Mucosa of stomach (tissue), 1 donor: ENCODE results near the gene FAM20A.
"Not testable (repeated sequence)": the region's sequence is repeated elsewhere in the genome, so short reads cannot be mapped to it uniquely, and the experiment has no call there.

Experiments
- H3K27me3 ChIP-seq: one replicate; pipeline ENCODE4 v1.7.0; 2013; ENCODE audit warnings: mild to moderate bottlenecking, low read length; ENCODE audit not compliant: control insufficient read depth, insufficient read depth
- H3K36me3 ChIP-seq: one replicate; pipeline ENCODE4 v1.7.0; 2013; ENCODE audit warnings: low read length; ENCODE audit not compliant: control insufficient read depth, insufficient read depth
- H3K4me1 ChIP-seq: one replicate; pipeline ENCODE4 v1.7.0; 2013; ENCODE audit warnings: mild to moderate bottlenecking, low read length; ENCODE audit not compliant: control insufficient read depth, insufficient read depth
- H3K4me3 ChIP-seq: one replicate; pipeline ENCODE4 v1.7.0; 2013; ENCODE audit warnings: low read length
- H3K9ac ChIP-seq: one replicate; pipeline ENCODE4 v1.7.0; 2013; ENCODE audit warnings: mild to moderate bottlenecking, low read length, moderate library complexity
- H3K9me3 ChIP-seq: one replicate; pipeline ENCODE4 v1.7.0; 2013; ENCODE audit warnings: mild to moderate bottlenecking, low read length, moderate library complexity; ENCODE audit not compliant: control insufficient read depth
- donor health status: Pancreatic carcinoma.

FAM20A gene

DNA sequence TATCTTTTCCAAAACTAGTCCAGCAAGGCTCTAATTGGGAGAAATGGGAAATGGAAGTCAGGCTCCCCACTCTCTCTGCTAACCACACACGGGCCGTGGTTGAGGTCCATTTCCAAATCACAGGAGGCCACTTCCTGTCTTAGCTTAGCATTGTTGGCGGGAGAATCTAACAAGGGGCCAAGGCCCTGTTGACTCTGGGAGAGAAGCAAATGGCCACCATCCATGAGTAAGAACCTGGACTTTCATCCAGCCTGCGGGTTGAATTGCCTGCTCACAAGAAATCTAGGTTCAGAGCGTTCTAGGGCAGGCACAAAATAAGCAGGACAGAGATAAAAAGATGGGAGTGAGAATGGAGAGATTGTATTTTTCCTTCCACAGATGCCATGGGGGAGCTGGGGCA, 5.7 kb downstream of the FAM20A start:
- Histone ChIP-seq H3K27me3 (peaks cover 11% of the 10 kb centered on the region), H3K9me3 (no peaks in the 10 kb centered on the region), H3K36me3 (no peaks in the 10 kb centered on the region), H3K9ac (no peak overlapping the region), H3K4me3 (no peak overlapping the region), H3K4me1 (peaks cover 3% of the 10 kb centered on the region)

- H3K4me1 ChIP-seq, result peaks cover 3% of the 10 kb centered on the region
Measured at GRCh38 chr17:68594552-68594951, 6.6 kb downstream of the FAM20A start.

GRCh38 chr17:68592682-68593641, 8.2 kb downstream of the FAM20A start:
- no peak overlapping the region for H3K9ac ChIP-seq
- H3K9me3 ChIP-seq, result no peaks in the 10 kb centered on the region
- H3K4me1 ChIP-seq, result no peaks in the 10 kb centered on the region
- H3K36me3 ChIP-seq, result no peaks in the 10 kb centered on the region
- H3K4me3 ChIP-seq, result no peak overlapping the region
- no peaks in the 10 kb centered on the region for H3K27me3 ChIP-seq

More at GRCh38 chr17:68594552-68594951, 6.6 kb downstream of the FAM20A start:
- Histone ChIP-seq H3K9me3 (no peaks in the 10 kb centered on the region), H3K4me3 (no peak overlapping the region), H3K9ac (no peak overlapping the region), H3K36me3 (no peaks in the 10 kb centered on the region), H3K27me3 (peaks cover 2% of the 10 kb centered on the region)

DNA sequence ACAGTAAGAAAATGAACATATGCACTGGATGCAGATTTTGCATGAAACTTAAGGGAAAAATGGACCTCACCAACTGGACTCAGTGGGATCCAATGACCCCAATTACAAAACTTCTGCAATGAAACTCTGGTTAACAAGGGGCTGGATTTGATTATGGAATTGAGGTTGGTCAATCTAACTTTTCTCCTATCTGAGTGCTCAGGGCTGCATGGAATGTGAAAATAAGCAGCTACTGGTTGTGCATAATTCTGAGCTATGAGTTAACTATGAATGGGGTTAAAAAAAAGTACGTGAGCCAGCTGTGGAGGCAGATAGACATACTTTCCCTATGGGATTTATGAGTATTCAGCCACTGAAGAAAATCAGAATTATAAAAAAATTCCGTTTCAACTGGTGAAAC, 9.2 kb downstream of the FAM20A start:
- Histone ChIP-seq H3K27me3 (no peaks in the 10 kb centered on the region), H3K9me3 (no peaks in the 10 kb centered on the region), H3K36me3 (no peaks in the 10 kb centered on the region), H3K9ac (no peak overlapping the region), H3K4me1 (no peaks in the 10 kb centered on the region), H3K4me3 (no peak overlapping the region)

- H3K4me1 ChIP-seq, result no peaks in the 10 kb centered on the region
- H3K4me3 ChIP-seq, result no peak overlapping the region
- H3K9me3 ChIP-seq, result no peaks in the 10 kb centered on the region
- H3K27me3 ChIP-seq, result no peaks in the 10 kb centered on the region
- H3K36me3 ChIP-seq, result no peaks in the 10 kb centered on the region
- no peak overlapping the region for H3K9ac ChIP-seq
Measured at GRCh38 chr17:68591583-68591982, 9.6 kb downstream of the FAM20A start.

- Histone ChIP-seq H3K9me3 (no peaks in the 10 kb centered on the region), H3K4me1 (no peaks in the 10 kb centered on the region), H3K9ac (no peak overlapping the region), H3K27me3 (no peaks in the 10 kb centered on the region), H3K4me3 (no peak overlapping the region), H3K36me3 (no peaks in the 10 kb centered on the region)
Measured at GRCh38 chr17:68589086-68589485, 12.1 kb downstream of the FAM20A start.

DNA sequence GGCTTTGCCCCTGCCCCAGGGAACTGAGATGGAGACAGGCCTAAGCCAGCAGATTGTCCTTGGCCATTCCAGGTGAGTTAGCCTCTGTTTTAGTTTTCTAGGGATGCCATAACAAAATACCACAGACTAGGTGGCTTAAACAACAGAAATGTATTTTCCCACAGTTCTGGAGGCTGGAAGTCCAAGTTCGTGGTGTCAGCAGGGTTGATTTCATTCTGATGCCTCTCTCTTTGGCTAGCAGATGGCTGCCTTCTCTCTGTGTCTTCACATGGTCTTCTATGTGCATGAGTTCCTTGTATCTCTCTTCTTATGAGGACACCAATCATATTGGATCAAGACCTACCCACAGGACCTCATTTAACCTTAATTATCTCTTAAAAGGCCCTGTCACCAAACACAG, 12.8 kb downstream of the FAM20A start:
- Histone ChIP-seq H3K9me3 (no peaks in the 10 kb centered on the region), H3K9ac (no peak overlapping the region), H3K27me3 (no peaks in the 10 kb centered on the region), H3K4me1 (no peaks in the 10 kb centered on the region), H3K36me3 (no peaks in the 10 kb centered on the region), H3K4me3 (no peak overlapping the region)

DNA sequence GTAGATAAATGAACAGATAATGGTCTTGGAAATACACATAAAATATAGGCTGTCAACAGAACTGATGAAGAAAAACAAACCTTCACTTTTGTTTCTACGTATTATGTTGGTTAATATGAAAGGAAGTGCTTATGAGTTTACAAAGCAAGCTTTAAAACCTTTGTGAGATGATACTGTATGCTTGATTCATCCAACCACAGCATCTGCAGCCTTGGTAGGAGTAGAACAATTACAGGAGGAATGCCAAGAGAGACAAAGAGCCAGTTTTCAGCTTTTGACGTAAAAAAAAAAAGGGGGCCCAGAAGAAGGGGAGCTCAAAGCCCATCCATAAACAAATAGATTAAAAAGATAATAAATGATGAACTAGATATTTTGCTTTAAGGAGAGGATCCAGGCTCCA, 13.3 kb downstream of the FAM20A start:
- Histone ChIP-seq H3K9me3 (no peaks in the 10 kb centered on the region), H3K27me3 (no peaks in the 10 kb centered on the region), H3K36me3 (no peaks in the 10 kb centered on the region), H3K4me1 (no peaks in the 10 kb centered on the region), H3K9ac (no peak overlapping the region), H3K4me3 (no peak overlapping the region)

DNA sequence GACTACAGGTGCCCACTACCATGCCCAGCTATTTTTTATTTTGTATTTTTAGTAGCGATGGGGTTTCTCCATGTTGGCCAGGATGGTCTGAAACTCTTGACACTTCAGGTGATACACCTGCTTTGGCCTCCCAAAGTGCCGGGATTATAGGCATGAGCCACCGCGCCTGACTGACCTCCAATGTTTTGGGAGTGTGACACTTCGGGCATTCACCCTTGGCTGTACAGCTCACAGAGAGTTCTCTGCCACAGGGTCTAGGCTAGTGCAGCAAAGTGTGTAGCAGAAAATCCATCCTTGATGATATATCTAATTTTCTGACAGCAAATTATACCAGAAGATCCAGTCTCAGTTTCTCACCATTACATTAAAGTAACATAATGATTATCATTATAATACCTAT, 14.1 kb downstream of the FAM20A start:
- no peaks in the 10 kb centered on the region for H3K36me3 ChIP-seq
- H3K9ac ChIP-seq, result no peak overlapping the region
- H3K4me3 ChIP-seq, result no peak overlapping the region
- H3K4me1 ChIP-seq, result no peaks in the 10 kb centered on the region
- no peaks in the 10 kb centered on the region for H3K9me3 ChIP-seq
- H3K27me3 ChIP-seq, result no peaks in the 10 kb centered on the region

DNA sequence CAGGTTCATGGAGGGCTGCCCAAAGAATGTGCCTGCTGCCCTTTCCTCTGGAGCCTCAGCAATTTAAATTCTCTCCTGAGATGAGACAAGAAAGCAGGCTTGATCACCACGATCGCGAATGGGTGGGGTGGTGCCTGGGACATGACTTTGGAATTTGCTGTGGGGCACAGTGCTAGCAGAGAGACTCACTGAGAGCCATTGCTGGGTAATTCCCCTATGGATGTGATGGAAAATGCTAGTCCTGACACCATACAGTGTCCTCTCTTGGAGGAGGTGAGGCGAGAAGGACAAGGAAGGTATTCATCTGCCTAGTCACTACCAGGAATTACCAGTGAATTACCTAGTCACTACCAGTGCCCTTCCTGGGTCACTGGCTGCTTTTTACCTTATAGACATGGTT, 15.5 kb downstream of the FAM20A start:
- no peaks in the 10 kb centered on the region for H3K27me3 ChIP-seq
- no peak overlapping the region for H3K4me3 ChIP-seq
- no peaks in the 10 kb centered on the region for H3K4me1 ChIP-seq
- no peaks in the 10 kb centered on the region for H3K36me3 ChIP-seq
- no peak overlapping the region for H3K9ac ChIP-seq
- no peaks in the 10 kb centered on the region for H3K9me3 ChIP-seq

DNA sequence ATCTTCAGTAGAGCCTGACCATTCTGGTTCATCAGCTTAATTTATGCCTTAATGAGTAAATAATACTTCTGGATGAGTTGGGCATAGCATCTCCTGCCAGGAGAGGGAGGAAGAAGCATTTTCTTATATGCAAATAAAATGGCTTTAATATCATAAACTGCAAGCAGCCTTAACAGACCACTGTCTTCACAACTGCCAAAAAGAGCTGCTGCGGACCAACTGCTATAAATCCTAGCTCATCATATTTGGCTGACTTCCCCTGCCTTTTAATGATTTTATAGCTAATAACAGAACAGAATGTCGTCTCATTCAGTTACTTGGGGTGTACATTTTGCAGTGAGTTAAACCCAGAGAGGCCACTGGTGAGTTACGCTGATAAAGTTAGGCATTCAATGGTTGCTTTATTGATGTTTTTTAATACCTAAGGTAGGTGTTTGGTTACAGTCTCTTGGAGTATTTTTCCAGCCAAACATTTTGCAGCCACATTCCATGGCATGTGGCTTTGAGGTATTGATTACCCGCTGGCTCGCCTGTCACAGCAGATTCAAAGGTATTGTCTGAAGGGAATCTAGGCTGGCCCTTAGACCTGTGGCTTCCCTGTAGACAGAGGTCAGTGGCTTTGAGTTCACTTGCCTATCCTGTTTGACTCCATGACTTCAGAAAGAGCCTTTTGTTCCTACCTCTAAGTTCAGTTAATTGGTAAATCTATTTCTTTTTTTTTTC, 16.4 kb downstream of the FAM20A start:
- no peaks in the 10 kb centered on the region for H3K4me1 ChIP-seq
- no peaks in the 10 kb centered on the region for H3K36me3 ChIP-seq
- H3K27me3 ChIP-seq, result no peaks in the 10 kb centered on the region
- no peak overlapping the region for H3K4me3 ChIP-seq
- no peaks in the 10 kb centered on the region for H3K9me3 ChIP-seq
- H3K9ac ChIP-seq, result no peak overlapping the region

GRCh38 chr17:68582867-68583266, 18.3 kb downstream of the FAM20A start:
- H3K36me3 ChIP-seq, H3K4me3 ChIP-seq, H3K9me3 ChIP-seq, H3K4me1 ChIP-seq, H3K9ac ChIP-seq, H3K27me3 ChIP-seq: not testable (repeated sequence)
